ENCODE results near the gene DLL1.

The DLL1 gene

GRCh38 chr6:170251776-170252571 lies 38.9 kb downstream of the DLL1 start:
- DNase-seq (ENCODE audit: low read depth in 2 of 2) = no peak

GRCh38 chr6:170250981-170251775 lies 39.7 kb downstream of the DLL1 start:
- no peak for DNase-seq (ENCODE audit: low read depth in 2 of 2)

- no peak for DNase-seq (ENCODE audit: low read depth in 2 of 2)
Observed at GRCh38 chr6:170250455-170250854, 40.4 kb downstream of the DLL1 start.

GRCh38 chr6:170249817-170250216 lies 41.1 kb downstream of the DLL1 start:
- DNase-seq (ENCODE audit: low read depth in 2 of 2) = no peak

GRCh38 chr6:170248861-170249600 lies 41.8 kb downstream of the DLL1 start:
- no peak for DNase-seq (ENCODE audit: low read depth in 2 of 2)

- no peak for DNase-seq (ENCODE audit: low read depth in 2 of 2)
Observed at GRCh38 chr6:170248111-170248805, 42.6 kb downstream of the DLL1 start.

- DNase-seq (ENCODE audit: low read depth in 2 of 2) = no peak
Observed at GRCh38 chr6:170247178-170247701, 43.6 kb downstream of the DLL1 start.

- DNase-seq (ENCODE audit: low read depth in 2 of 2) = no peak
Observed at GRCh38 chr6:170245475-170245992, 45.3 kb downstream of the DLL1 start.

GRCh38 chr6:170244721-170245474 lies 46.0 kb downstream of the DLL1 start:
- no peak for DNase-seq (ENCODE audit: low read depth in 2 of 2)

GRCh38 chr6:170243791-170244291 lies 47.0 kb downstream of the DLL1 start:
- DNase-seq (ENCODE audit: low read depth in 2 of 2) = no peak

GRCh38 chr6:170243386-170243785 lies 47.5 kb downstream of the DLL1 start:
- DNase-seq (ENCODE audit: low read depth in 2 of 2) = no peak

GRCh38 chr6:170238741-170239565 lies 51.9 kb downstream of the DLL1 start:
- DNase-seq (ENCODE audit: low read depth in 2 of 2) = no peak

- no peak for DNase-seq (ENCODE audit: low read depth in 2 of 2)
Observed at GRCh38 chr6:170237999-170238740, 52.7 kb downstream of the DLL1 start.

- DNase-seq (ENCODE audit: low read depth in 2 of 2) = no peak
Observed at GRCh38 chr6:170236131-170236836, 54.6 kb downstream of the DLL1 start.

GRCh38 chr6:170235391-170236125 lies 55.3 kb downstream of the DLL1 start:
- no peak for DNase-seq (ENCODE audit: low read depth in 2 of 2)

GRCh38 chr6:170234419-170234818 lies 56.5 kb downstream of the DLL1 start:
- DNase-seq (ENCODE audit: low read depth in 2 of 2) = no peak

Measured in activated CD4-positive, alpha-beta T cell treated with anti-CD3 and anti-CD28 coated beads for 24 hours (primary cell).